ENCODE data around the gene EPB42.

Gene EPB42

DNA sequence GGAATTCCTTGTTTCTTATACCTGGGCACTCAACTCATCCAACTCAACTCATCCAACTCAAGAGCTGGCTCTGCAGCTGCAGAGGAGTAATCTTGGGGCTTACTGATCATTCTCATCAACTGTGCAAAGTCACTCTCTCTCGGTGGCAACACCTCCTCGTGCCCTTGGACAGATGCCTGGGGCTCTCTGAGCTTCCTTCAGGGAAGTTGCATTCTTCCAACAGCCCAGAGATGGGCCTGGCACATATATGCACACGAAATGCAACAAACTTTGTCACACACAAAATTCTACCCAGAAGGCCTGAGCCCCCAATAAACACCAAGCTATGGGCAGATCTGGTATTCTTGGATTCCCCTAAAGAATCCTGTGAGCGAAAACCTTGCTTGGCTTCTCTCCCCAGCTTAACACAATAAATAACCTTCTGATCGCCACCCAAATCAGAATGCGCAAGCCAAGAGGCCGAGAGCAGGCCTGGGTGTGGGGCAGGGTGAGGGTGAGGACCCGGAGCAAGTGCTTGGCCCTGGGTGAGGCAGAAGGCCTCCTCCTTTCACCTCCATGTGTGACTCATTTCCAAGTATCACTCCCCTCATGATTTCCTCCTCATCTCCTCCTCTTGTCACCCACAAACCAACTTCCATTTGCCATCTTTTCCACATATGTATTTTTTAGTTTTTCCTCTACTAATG lies 30.5 kb upstream of the EPB42 start:
- ChIA-PET CTCF (no interaction called here), POLR2A (no interaction called here)
- DNase-seq (ENCODE audit: extremely low spot score): no peak
- TF ChIP-seq ZNF384 (IDR thresholded peaks at IDR 0.05) (no peak), BHLHE40 (IDR thresholded peaks at IDR 0.05; ENCODE audit: borderline replicate concordance) (no peak), ELF4 (IDR thresholded peaks at IDR 0.05) (no peak), NFRKB (IDR thresholded peaks at IDR 0.05) (no peak), FOXM1 (IDR thresholded peaks at IDR 0.05; ENCODE audit: borderline replicate concordance) (no peak), FOXA1 (IDR thresholded peaks at IDR 0.05) (no peak), TARDBP (IDR thresholded peaks at IDR 0.05) (no peak)

DNA sequence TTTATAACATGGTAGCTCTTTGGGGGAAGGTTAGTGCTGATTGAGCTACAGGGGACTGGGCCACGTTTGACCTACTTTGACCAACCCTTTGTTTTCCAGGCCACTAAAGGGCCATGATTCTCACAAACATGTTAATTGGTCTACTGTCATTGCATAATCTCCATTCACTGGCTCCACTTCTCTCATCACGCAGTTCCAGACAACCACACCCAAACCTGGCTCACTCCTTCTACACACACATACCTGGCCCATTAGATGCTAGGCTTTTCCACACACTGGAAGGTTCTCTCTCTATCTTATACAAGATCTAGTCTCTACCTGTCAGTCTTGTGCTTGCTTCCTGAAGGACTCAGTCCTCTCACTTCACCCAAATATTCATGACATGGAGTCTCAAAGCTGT lies 30.0 kb upstream of the EPB42 start:
- TF ChIP-seq L3MBTL2 (conservative IDR thresholded peaks at IDR 0.05): no peak
- TF ChIP-seq ZNF384 (IDR thresholded peaks at IDR 0.05): no peak
- TF ChIP-seq CTBP1 (IDR thresholded peaks at IDR 0.05; ENCODE audit: borderline replicate concordance): no peak
- TF ChIP-seq SP1 (IDR thresholded peaks at IDR 0.05): no peak
- no peak for TF ChIP-seq ARNT (IDR thresholded peaks at IDR 0.05)
- no peak for TF ChIP-seq HDGF (IDR thresholded peaks at IDR 0.05; ENCODE audit: borderline replicate concordance)
- no peak for TF ChIP-seq LEF1 (IDR thresholded peaks at IDR 0.05; ENCODE audit: borderline replicate concordance)
- TF ChIP-seq, protein P1, sequence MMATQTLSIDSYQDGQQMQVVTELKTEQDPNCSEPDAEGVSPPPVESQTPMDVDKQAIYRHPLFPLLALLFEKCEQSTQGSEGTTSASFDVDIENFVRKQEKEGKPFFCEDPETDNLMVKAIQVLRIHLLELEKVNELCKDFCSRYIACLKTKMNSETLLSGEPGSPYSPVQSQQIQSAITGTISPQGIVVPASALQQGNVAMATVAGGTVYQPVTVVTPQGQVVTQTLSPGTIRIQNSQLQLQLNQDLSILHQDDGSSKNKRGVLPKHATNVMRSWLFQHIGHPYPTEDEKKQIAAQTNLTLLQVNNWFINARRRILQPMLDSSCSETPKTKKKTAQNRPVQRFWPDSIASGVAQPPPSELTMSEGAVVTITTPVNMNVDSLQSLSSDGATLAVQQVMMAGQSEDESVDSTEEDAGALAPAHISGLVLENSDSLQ (IDR thresholded peaks at IDR 0.05): no peak
- TF ChIP-seq BHLHE40 (IDR thresholded peaks at IDR 0.05; ENCODE audit: borderline replicate concordance): no peak
- no peak for TF ChIP-seq ELF4 (IDR thresholded peaks at IDR 0.05)
- no peak for TF ChIP-seq FOXM1 (IDR thresholded peaks at IDR 0.05; ENCODE audit: borderline replicate concordance)
- no peak for TF ChIP-seq TARDBP (IDR thresholded peaks at IDR 0.05)
- TF ChIP-seq FOXK2 (IDR thresholded peaks at IDR 0.05): no peak
- TF ChIP-seq SUZ12 (IDR thresholded peaks at IDR 0.05): no peak
- no peak for TF ChIP-seq FOXA1 (IDR thresholded peaks at IDR 0.05)
- no peak for TF ChIP-seq NFRKB (IDR thresholded peaks at IDR 0.05)
- ChIA-PET CTCF (no interaction called here), POLR2A (no interaction called here)
- no peak for DNase-seq (ENCODE audit: extremely low spot score)

DNA sequence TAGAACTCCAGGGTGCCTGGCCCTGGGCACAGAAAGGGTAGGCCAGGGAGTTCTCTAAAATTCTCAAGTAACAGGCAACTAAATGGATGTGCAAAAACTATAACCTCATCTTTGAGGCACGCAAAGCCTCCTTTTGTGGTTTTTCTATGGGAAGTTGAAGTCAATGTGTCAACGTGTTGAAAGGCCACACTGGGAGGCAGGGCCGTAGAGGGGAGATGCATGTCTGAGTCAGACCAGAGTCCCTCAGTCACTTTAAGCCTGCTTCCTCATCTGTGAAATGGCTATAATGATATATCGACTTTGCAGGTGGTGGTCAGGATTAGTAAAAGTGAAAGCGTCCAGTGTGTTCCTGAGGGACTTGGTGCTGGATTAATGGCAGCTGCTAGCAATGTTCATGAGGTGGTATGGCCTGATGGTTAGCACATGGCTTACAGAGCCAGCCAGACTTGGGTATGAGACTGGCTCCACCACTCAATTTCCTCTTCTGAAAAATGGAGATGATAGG lies 28.9 kb upstream of the EPB42 start:
- no peak for DNase-seq (ENCODE audit: extremely low spot score)
- ChIA-PET POLR2A (no interaction called here), CTCF (no interaction called here)
- no peak for TF ChIP-seq SP1 (IDR thresholded peaks at IDR 0.05)
- no peak for TF ChIP-seq LEF1 (IDR thresholded peaks at IDR 0.05; ENCODE audit: borderline replicate concordance)
- TF ChIP-seq FOXA1 (IDR thresholded peaks at IDR 0.05): no peak
- no peak for TF ChIP-seq ARNT (IDR thresholded peaks at IDR 0.05)

DNA sequence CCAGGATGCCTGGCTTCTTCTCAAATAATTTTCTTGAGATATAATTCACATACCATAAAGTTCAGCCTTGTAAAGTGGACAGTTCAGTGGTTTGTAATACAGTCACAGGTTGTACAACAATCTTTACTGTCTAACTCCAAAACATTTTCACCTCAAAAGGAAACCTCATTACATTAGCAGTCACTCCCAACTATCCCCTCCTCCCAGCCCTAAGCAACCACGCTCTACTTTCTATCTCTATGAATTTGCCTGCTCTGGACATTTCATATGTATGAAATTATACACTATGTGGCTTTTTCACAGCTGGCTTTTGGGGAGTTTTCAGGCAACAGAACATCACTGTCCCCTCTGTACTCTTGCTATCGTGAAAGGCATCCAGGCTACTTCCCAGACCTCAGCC lies 28.4 kb upstream of the EPB42 start:
- no peak for TF ChIP-seq ZNF384 (IDR thresholded peaks at IDR 0.05)
- no peak for TF ChIP-seq NFRKB (IDR thresholded peaks at IDR 0.05)
- TF ChIP-seq ELF4 (IDR thresholded peaks at IDR 0.05): no peak
- TF ChIP-seq, protein P1 (IDR thresholded peaks at IDR 0.05): no peak
- no peak for TF ChIP-seq BHLHE40 (IDR thresholded peaks at IDR 0.05; ENCODE audit: borderline replicate concordance)
- no peak for TF ChIP-seq L3MBTL2 (conservative IDR thresholded peaks at IDR 0.05)
- TF ChIP-seq FOXA1 (IDR thresholded peaks at IDR 0.05): no peak
- no peak for TF ChIP-seq LEF1 (IDR thresholded peaks at IDR 0.05; ENCODE audit: borderline replicate concordance)
- TF ChIP-seq ARNT (IDR thresholded peaks at IDR 0.05): no peak
- TF ChIP-seq FOXK2 (IDR thresholded peaks at IDR 0.05): no peak
- TF ChIP-seq SP1 (IDR thresholded peaks at IDR 0.05): no peak
- TF ChIP-seq HDGF (IDR thresholded peaks at IDR 0.05; ENCODE audit: borderline replicate concordance): no peak
- TF ChIP-seq TARDBP (IDR thresholded peaks at IDR 0.05): no peak
- TF ChIP-seq CTBP1 (IDR thresholded peaks at IDR 0.05; ENCODE audit: borderline replicate concordance): no peak
- CTCF ChIA-PET: no interaction called here
- POLR2A ChIA-PET: no interaction called here
- DNase-seq (ENCODE audit: extremely low spot score): no peak

DNA sequence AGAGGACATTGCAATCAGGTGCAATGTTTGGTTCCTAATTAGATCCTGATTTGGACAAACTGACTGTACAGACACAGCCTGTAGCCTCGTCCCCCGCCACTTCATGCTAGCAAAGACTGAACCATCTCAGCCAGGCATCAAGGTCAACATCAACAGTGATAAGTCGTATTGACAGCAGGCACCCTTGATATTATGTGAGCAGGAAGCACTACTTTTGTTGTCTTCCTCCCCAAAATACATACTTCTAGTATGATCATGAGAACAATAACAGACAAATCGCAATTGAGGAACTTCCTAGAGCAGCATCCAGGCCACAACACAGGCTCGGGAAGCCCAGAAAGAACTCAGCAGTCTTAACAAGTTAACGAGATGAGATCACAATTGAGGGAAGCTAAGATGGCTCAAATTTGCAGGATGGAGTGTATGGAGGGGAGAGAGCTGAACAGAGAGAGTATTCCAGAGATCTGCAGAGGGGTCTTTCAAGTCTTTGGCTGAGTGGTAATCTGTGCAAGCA lies 25.5 kb upstream of the EPB42 start:
- TF ChIP-seq FOXK2 (IDR thresholded peaks at IDR 0.05) (no peak), HDGF (IDR thresholded peaks at IDR 0.05; ENCODE audit: borderline replicate concordance) (no peak), ZNF384 (IDR thresholded peaks at IDR 0.05) (no peak), SUZ12 (IDR thresholded peaks at IDR 0.05) (no peak), CTBP1 (IDR thresholded peaks at IDR 0.05; ENCODE audit: borderline replicate concordance) (no peak), TARDBP (IDR thresholded peaks at IDR 0.05) (no peak)
- TF ChIP-seq, protein P1 (IDR thresholded peaks at IDR 0.05): no peak
- ChIA-PET CTCF (interaction anchor here (0.6 kb wide), 1 partner anchor 803 kb away, joined by 4 read pairs; no protein-coding TSS in a partner anchor), POLR2A (no interaction called here)
- DNase-seq (ENCODE audit: extremely low spot score): no peak

DNA sequence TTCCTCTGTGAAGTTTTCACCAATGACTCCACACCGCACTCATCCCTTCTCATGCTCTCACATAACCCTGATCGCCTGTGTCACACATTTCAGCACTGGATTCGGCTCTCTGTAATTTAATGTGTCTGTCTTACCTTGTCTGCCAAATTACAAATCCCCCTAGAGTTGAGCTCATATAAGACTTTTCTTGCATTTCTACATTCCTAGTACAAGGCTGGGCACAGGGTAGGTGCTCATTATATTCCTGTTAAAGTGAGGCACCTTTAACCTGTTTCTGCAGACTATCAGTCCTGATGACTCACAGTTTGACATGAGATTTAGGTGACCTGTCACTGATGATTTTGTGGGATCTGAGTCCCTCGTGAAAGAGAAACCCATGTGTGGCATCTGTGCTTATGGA lies 23.3 kb upstream of the EPB42 start:
- TF ChIP-seq FOXK2 (IDR thresholded peaks at IDR 0.05) (no peak), TARDBP (IDR thresholded peaks at IDR 0.05) (no peak), ARNT (IDR thresholded peaks at IDR 0.05) (no peak), FOXM1 (IDR thresholded peaks at IDR 0.05; ENCODE audit: borderline replicate concordance) (no peak), L3MBTL2 (conservative IDR thresholded peaks at IDR 0.05) (no peak), FOXA1 (IDR thresholded peaks at IDR 0.05) (no peak), SP1 (IDR thresholded peaks at IDR 0.05) (no peak), SUZ12 (IDR thresholded peaks at IDR 0.05) (no peak), LEF1 (IDR thresholded peaks at IDR 0.05; ENCODE audit: borderline replicate concordance) (no peak)
- no peak for DNase-seq (ENCODE audit: extremely low spot score)
- POLR2A ChIA-PET: no interaction called here
- CTCF ChIA-PET: no interaction called here

Measured in HEK293T (cell line).